ENCODE measurements around the gene ZNF324B. TPM values are rescaled to one million over a fixed set of nuclear protein-coding genes. Genes with fewer than 3 reads are reported as not detected.
"Not testable (repeated sequence)": the region's sequence is repeated elsewhere in the genome, so short reads cannot be mapped to it uniquely, and the experiment has no call there.

Gene ZNF324B
- total and polyA plus RNA-seq, 2 of the 4 experiments (the other 2 are of a cell fraction): 3.5 to 4.1 TPM

- H2AK9ac ChIP-seq (replicated peaks; ENCODE audit: low read depth, low read length, poor library complexity); H3K9me3 ChIP-seq (ENCODE audit: control insufficient read depth, insufficient read depth, low read length); H4K91ac ChIP-seq (ENCODE audit: insufficient read depth, low read depth, low read length); H3K4me2 ChIP-seq (ENCODE audit: low read depth, low read length); H2AK5ac ChIP-seq (ENCODE audit: low read depth, low read length); H2BK20ac ChIP-seq (ENCODE audit: low read depth, low read length); H3K56ac ChIP-seq (ENCODE audit: extremely low read depth, insufficient read depth, low read length); H3K36me3 ChIP-seq (ENCODE audit: control insufficient read depth, insufficient read depth, low read length); H3K4me1 ChIP-seq (ENCODE audit: control insufficient read depth, insufficient read depth, low read length); in situ Hi-C loops (cut with MboI; ENCODE audit: low sequenced_read_pairs); H4K5ac ChIP-seq (ENCODE audit: low read depth, low read length); dilution Hi-C loops (cut with HindIII; ENCODE audit: low sequenced_read_pairs, unreplicated experiment); H3K9ac ChIP-seq (ENCODE audit: low read depth, low read length); H3K4ac ChIP-seq (ENCODE audit: low read depth, low read length); POLR2A ChIA-PET (ENCODE audit: unreplicated experiment); BruUV-seq (replicated peaks); H4K20me1 ChIP-seq (ENCODE audit: insufficient read depth, low read length); H3K14ac ChIP-seq (replicated peaks; ENCODE audit: low read depth, low read length); H2BK5ac ChIP-seq (ENCODE audit: low read depth, low read length, poor library complexity, severe bottlenecking); H2AFZ ChIP-seq (replicated peaks; ENCODE audit: low read length, poor library complexity); DNase-seq; H3K27ac ChIP-seq (ENCODE audit: insufficient read depth, low read length); H2BK120ac ChIP-seq (ENCODE audit: low read depth, low read length); H3K18ac ChIP-seq (ENCODE audit: low read depth, low read length); H3K4me3 ChIP-seq (ENCODE audit: insufficient read depth, low read depth, low read length); H3K27me3 ChIP-seq (ENCODE audit: control insufficient read depth, insufficient read depth, low read length); ATAC-seq (ENCODE audit: low read depth); H4K8ac ChIP-seq (ENCODE audit: low read depth in 2 of 2, low read length in 2 of 2); H3K23ac ChIP-seq (ENCODE audit: low read depth, low read length); intact Hi-C loops (cut with micrococcal nuclease); H2BK15ac ChIP-seq (ENCODE audit: low read depth, low read length): not testable (repeated sequence)
- peaks cover 13% of the 10 kb centered on the region for H3K9me1 ChIP-seq (ENCODE audit: insufficient read depth, low read length)
- CTCF ChIA-PET: interaction anchor here (1.5 kb wide), 1 partner anchor 70 kb away, joined by 4 read pairs; the partner anchor contains the start of gene ZBTB45
- peaks cover 8 to 13% of the 10 kb centered on the region in 2 experiments; a peak in 2 of 4 replicates for H3K79me1 ChIP-seq (ENCODE audit: low read depth in 1 of 2, low read length in 2 of 2)
- WGBS, 2 experiments (ENCODE audit: extremely low coverage in 2 of 2, insufficient read length in 1 of 2): 0% methylated on average over 2 of the region's 5 CpGs; no CpG with 5 or more reads in 1 of the 2 experiments
Measured at GRCh38 chr19:58449980-58450379, 1.4 kb upstream of the ZNF324B start.
